B cell (primary cell): ENCODE results near the gene RPL10. TPM values are rescaled to one million over a fixed set of nuclear protein-coding genes. Genes with fewer than 3 reads are reported as not detected.

Source experiments
- ATAC-seq: fragments of 200-7000 bp; cut with Tn5 transposase; one replicate; pipeline ENCODE4 v1.10.0; 2021; ENCODE audit warnings: low read depth, mild to moderate bottlenecking, moderate number of reproducible peaks, moderate library complexity
- CTCF ChIA-PET: fragments of 350-600 bp; sonication (Branson Sonifier 250); formaldehyde crosslinking; loops from one replicate; lab custom pipeline; 2021; ENCODE audit warnings: antibody characterized with exemption, inconsistent platforms; lab: Charles Lee
- POLR2A ChIA-PET: fragments of 350-600 bp; sonication (Branson Sonifier 250); formaldehyde crosslinking; loops from one replicate; lab custom pipeline; 2021; ENCODE audit warnings: antibody characterized with exemption; lab: Charles Lee
- DNase-seq: peaks from one replicate; pipeline ENCODE4 v3.0.0; 2013
- H2AFZ ChIP-seq: 2 replicates; pipeline ENCODE4 v1.6.1; 2012; ENCODE audit warnings: mild to moderate bottlenecking, low read depth, low read length; ENCODE audit not compliant: insufficient read depth, poor library complexity, severe bottlenecking
- H3K27ac ChIP-seq, 2 donors: 1 replicate in 1 of 2; 2 replicates in 1 of 2; pipeline ENCODE4 v1.5.1; 2012 to 2013; ENCODE audit warnings: low read length in 2 of 2, mild to moderate bottlenecking in 2 of 2, moderate library complexity in 1 of 2
- H3K27me3 ChIP-seq, 4 experiments: fragments of 200-600 bp in 1 of 4; sonication (generic) in 1 of 4; replicated peaks in 1 of 4; 1 replicate in 2 of 4; 2 replicates in 2 of 4; pipeline versions ENCODE4 v1.6.1 to v1.7.0; 2013 to 2016; ENCODE audit warnings: low read length in 3 of 4, mild to moderate bottlenecking in 2 of 4, mixed read lengths in 1 of 4, moderate library complexity in 1 of 4; ENCODE audit not compliant: insufficient read depth in 4 of 4, control insufficient read depth in 3 of 4; ENCODE audit errors: control extremely low read depth in 1 of 4
- H3K36me3 ChIP-seq, 2 experiments: replicated peaks in 1 of 2; 1 replicate in 1 of 2; 2 replicates in 1 of 2; pipeline versions ENCODE4 v1.6.1 to v1.7.1; 2013; ENCODE audit warnings: low read length in 1 of 2; ENCODE audit not compliant: insufficient read depth in 2 of 2, control insufficient read depth in 1 of 2; ENCODE audit errors: control extremely low read depth in 1 of 2, extremely low read depth in 1 of 2
- H3K4me1 ChIP-seq, 2 donors: fragments of 200-600 bp in 1 of 2; sonication (generic) in 1 of 2; 1 replicate in 1 of 2; 2 replicates in 1 of 2; pipeline versions ENCODE4 v1.5.1 to v1.6.1; 2013 to 2017; ENCODE audit warnings: low read length in 2 of 2; ENCODE audit not compliant: control insufficient read depth in 2 of 2, insufficient read depth in 2 of 2
- H3K4me2 ChIP-seq: replicated peaks from 2 replicates; pipeline ENCODE3; 2012; ENCODE audit warnings: mild to moderate bottlenecking, low read depth, low read length; ENCODE audit not compliant: poor library complexity, severe bottlenecking
- H3K4me3 ChIP-seq, 5 experiments: fragments of 200-600 bp in 1 of 5; sonication (generic) in 1 of 5; 1 replicate in 3 of 5; 2 replicates in 2 of 5; pipeline versions ENCODE4 v1.5.1 to v1.7.0; 2011 to 2016; ENCODE audit warnings: low read length in 4 of 5, mild to moderate bottlenecking in 4 of 5, low read depth in 2 of 5, control low read depth in 1 of 5, moderate library complexity in 1 of 5; ENCODE audit not compliant: insufficient read depth in 1 of 5; ENCODE audit errors: control extremely low read depth in 1 of 5, extremely low read depth in 1 of 5
- H3K79me2 ChIP-seq: fragments of 200-600 bp; sonication (generic); one replicate; pipeline ENCODE4 v1.6.0; 2016; ENCODE audit warnings: low read length; ENCODE audit not compliant: control insufficient read depth, insufficient read depth
- H3K9ac ChIP-seq: fragments of 200-600 bp; sonication (generic); 2 replicates; pipeline ENCODE4 v1.6.1; 2017; ENCODE audit warnings: mild to moderate bottlenecking, low read length, moderate library complexity
- H3K9me3 ChIP-seq, 3 donors: one replicate each; pipeline versions ENCODE4 v1.6.1 to v1.7.1; 2013; ENCODE audit warnings: low read length in 2 of 3; ENCODE audit not compliant: control insufficient read depth in 2 of 3, insufficient read depth in 1 of 3; ENCODE audit errors: control extremely low read depth in 1 of 3
- H4K20me1 ChIP-seq: 2 replicates; pipeline ENCODE4 v1.6.0; 2012; ENCODE audit warnings: mild to moderate bottlenecking, low read length; ENCODE audit not compliant: insufficient read depth, control insufficient read depth, poor library complexity, severe bottlenecking
- H3K27ac Mint-ChIP-seq: one replicate; pipeline ENCODE4 v1.8.0; 2021; ENCODE audit warnings: mixed read lengths
- H3K27me3 Mint-ChIP-seq: one replicate; pipeline ENCODE4 v1.8.0; 2021; ENCODE audit warnings: mixed read lengths
- H3K4me1 Mint-ChIP-seq: one replicate; pipeline ENCODE4 v1.8.0; 2021; ENCODE audit warnings: mixed read lengths
- H3K4me3 Mint-ChIP-seq: one replicate; pipeline ENCODE4 v1.8.0; 2021; ENCODE audit warnings: mixed read lengths
- H3K9me3 Mint-ChIP-seq: one replicate; pipeline ENCODE4 v1.8.0; 2022; ENCODE audit warnings: mixed read lengths; ENCODE audit not compliant: insufficient read depth
- EZH2 ChIP-seq: IDR thresholded peaks from 2 replicates; pipeline ENCODE4 v1.6.1; 2012; ENCODE audit warnings: borderline replicate concordance, low read depth, mild to moderate bottlenecking, moderate library complexity, low read length; ENCODE audit not compliant: insufficient read depth, poor library complexity, severe bottlenecking
- WGBS: methylation state at CpG from one replicate; pipeline ENCODE4 v1.1.5; 2013; ENCODE audit warnings: missing lambda C conversion rate; ENCODE audit not compliant: insufficient coverage; 5-methylcytosine and 5-hydroxymethylcytosine counted together
- intact Hi-C: fragments of 100-400 bp; cut with micrococcal nuclease; formaldehyde crosslinking; loops from one replicate; pipeline ENCODE4 v1.10.0; 2022
- polyA plus RNA-seq: library from polyadenylated mRNA; depleted of rRNA; stranded (reverse); fragments of >200 nt; gene quantifications from 2 replicates; pipeline ENCODE4 v1.2.3, GENCODE V29; 2012
- total RNA-seq, 2 donors: library from RNA; stranded (reverse); fragments of 120-200 nt in 1 of 2; gene quantifications; 1 replicate in 1 of 2; 2 replicates in 1 of 2; pipeline versions ENCODE4 v1.2.3 to v1.2.4, GENCODE V29; 2013 to 2022
- TF ChIP-seq, protein P1 (sequence below): fragments of 200-600 bp; IDR thresholded peaks from one replicate; pipeline ENCODE4 v1.8.0; 2022; ENCODE audit warnings: antibody characterized with exemption, mild to moderate bottlenecking

The RPL10 gene
- total and polyA plus RNA-seq, 2 donors (not counting 1 experiment from before 2014, with no cell fraction given), result 4,073 to 16,482 TPM

- H3K4me3 ChIP-seq, result no peak overlapping the region
- peaks cover 9% of the 10 kb centered on the region for H3K79me2 ChIP-seq
- H3K9me3 ChIP-seq, result no peaks in the 10 kb centered on the region
- H3K27me3 ChIP-seq, result no peaks in the 10 kb centered on the region
- no peak overlapping the region for H2AFZ ChIP-seq
- TF ChIP-seq, protein P1, sequence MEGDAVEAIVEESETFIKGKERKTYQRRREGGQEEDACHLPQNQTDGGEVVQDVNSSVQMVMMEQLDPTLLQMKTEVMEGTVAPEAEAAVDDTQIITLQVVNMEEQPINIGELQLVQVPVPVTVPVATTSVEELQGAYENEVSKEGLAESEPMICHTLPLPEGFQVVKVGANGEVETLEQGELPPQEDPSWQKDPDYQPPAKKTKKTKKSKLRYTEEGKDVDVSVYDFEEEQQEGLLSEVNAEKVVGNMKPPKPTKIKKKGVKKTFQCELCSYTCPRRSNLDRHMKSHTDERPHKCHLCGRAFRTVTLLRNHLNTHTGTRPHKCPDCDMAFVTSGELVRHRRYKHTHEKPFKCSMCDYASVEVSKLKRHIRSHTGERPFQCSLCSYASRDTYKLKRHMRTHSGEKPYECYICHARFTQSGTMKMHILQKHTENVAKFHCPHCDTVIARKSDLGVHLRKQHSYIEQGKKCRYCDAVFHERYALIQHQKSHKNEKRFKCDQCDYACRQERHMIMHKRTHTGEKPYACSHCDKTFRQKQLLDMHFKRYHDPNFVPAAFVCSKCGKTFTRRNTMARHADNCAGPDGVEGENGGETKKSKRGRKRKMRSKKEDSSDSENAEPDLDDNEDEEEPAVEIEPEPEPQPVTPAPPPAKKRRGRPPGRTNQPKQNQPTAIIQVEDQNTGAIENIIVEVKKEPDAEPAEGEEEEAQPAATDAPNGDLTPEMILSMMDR, result no peak
- TF ChIP-seq EZH2, result no peak
- CTCF ChIA-PET, result interaction anchor here (1.2 kb wide), 1 partner anchor 18 kb away, joined by 3 read pairs; the partner anchor contains the start of gene TAFAZZIN
- no peaks in the 10 kb centered on the region for H4K20me1 ChIP-seq
- Mint-ChIP-seq H3K4me3 (peak overlapping the region; percentile 87), H3K27ac (peak overlapping the region; percentile 87), H3K4me1 (peaks cover 23% of the 10 kb centered on the region), H3K9me3 (no peaks in the 10 kb centered on the region), H3K27me3 (no peaks in the 10 kb centered on the region)
- DNase-seq (no peak), ATAC-seq (no peak)
- WGBS, result no CpG with 5 or more reads among the region's 2 CpGs
- H3K27ac ChIP-seq, result no peak overlapping the region
- peak overlapping the region; percentile 76 for H3K4me2 ChIP-seq
- H3K4me1 ChIP-seq, result peaks cover 6 to 15% of the 10 kb centered on the region in 2 donors
- POLR2A ChIA-PET, result interaction anchor here (0.6 to 1.7 kb wide), 4 partner anchors 17 to 31 kb away, joined by 3 to 8 read pairs (median 5); partner anchors contain the start of gene RPL10
- peaks cover 0 to 8% of the 10 kb centered on the region in 2 experiments for H3K36me3 ChIP-seq
- no peak overlapping the region for H3K9ac ChIP-seq
- intact Hi-C loops, result no loop called here
Observed at GRCh38 chrX:154429711-154430110, 31.5 kb downstream of the RPL10 start.

DNA sequence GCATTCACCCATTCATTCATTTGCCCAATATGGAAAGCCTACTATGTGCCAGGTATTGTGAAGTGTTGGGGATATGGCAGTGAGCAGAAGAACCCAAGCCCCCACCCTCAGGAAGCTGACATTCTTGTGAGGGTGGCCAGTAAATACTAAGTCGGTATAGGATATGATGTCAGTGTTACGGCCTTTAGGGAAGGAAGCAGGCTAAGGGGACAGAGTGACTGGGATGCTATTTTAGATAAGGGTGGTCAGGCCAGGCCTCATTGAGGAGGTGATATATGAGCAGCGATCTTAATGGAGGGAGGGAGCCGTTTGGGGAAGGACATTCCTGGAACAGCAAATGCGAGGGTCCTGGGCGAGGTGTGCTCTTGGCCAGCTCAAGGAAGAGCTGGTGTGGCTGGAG lies 32.3 kb downstream of the RPL10 start:
- peaks cover 9% of the 10 kb centered on the region for H3K79me2 ChIP-seq
- no peaks in the 10 kb centered on the region for H4K20me1 ChIP-seq
- ATAC-seq, result no peak
- TF ChIP-seq, protein P1, result no peak
- no peak for TF ChIP-seq EZH2
- Mint-ChIP-seq H3K4me3 (no peak overlapping the region), H3K9me3 (no peaks in the 10 kb centered on the region), H3K4me1 (peaks cover 23% of the 10 kb centered on the region), H3K27me3 (no peaks in the 10 kb centered on the region), H3K27ac (peak overlapping the region; percentile 37)
- no peaks in the 10 kb centered on the region for H3K27me3 ChIP-seq
- DNase-seq, result no peak
- H3K4me2 ChIP-seq, result no peak overlapping the region
- POLR2A ChIA-PET, result interaction anchor here (1.5 kb wide), 1 partner anchor 18 kb away, joined by 8 read pairs; no protein-coding TSS in a partner anchor
- no peak overlapping the region for H2AFZ ChIP-seq
- H3K4me3 ChIP-seq, result no peak overlapping the region
- no peak overlapping the region for H3K27ac ChIP-seq
- H3K36me3 ChIP-seq, result peaks cover 0 to 8% of the 10 kb centered on the region in 2 experiments
- 49% methylated on average over 5 of the region's 6 CpGs for WGBS
- CTCF ChIA-PET, result no interaction called here
- intact Hi-C loops, result no loop called here
- no peaks in the 10 kb centered on the region for H3K9me3 ChIP-seq
- no peak overlapping the region for H3K9ac ChIP-seq
- H3K4me1 ChIP-seq, result peaks cover 6 to 15% of the 10 kb centered on the region in 2 donors
